A204.1 (cell line): Measurements from ENCODE around the gene CD40LG.

Experiments used
- FAIRE-seq: peaks from 2 replicates; lab custom pipeline; 2012; peaks lifted over from hg19 to GRCh38; lab: Jason Lieb, UNC

Gene CD40LG

GRCh38 chrX:136647677-136648360, at the start of gene CD40LG:
TSS of gene CD40LG (plus strand) at chrX:136648158. CDS start at chrX:136648249, 91 bp downstream.
- no peak for FAIRE-seq

GRCh38 chrX:136598631-136599030, 49.3 kb upstream of the CD40LG start:
- no peak for FAIRE-seq

- FAIRE-seq = no peak
Observed at GRCh38 chrX:136600059-136600458, 47.9 kb upstream of the CD40LG start.

- no peak for FAIRE-seq
Observed at GRCh38 chrX:136607236-136607635, 40.7 kb upstream of the CD40LG start.

DNA sequence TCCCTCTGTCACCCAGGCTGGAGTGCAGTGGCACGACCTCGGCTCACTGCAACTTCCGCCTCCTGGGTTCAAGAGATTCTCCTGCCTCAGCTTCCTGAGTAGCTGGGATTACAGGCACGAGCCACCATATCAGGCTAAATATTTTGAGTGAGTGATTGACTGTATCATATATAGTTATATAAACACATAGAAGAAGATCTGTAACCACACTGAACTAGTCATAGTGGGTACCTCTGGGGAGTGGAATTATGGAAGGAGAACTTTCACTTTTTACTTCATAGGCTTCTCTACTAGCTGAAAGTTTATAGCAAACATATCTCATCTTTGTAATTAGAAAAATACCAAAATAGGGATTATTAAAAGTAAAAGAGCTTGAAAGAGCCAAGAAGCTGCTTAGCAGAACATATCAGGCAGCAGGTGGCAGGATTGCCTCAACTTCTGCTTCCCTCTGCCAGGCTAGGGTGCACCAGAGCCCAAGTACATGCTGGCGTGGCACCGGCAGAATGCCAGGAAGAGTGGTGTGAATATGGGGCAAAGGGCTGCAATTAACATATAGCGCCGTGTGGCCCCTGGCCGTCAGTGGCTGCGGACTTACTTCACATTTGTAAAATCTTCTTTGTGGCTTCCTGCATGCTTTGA, 39.5 kb upstream of the CD40LG start:
- FAIRE-seq = no peak

- FAIRE-seq = no peak
Observed at GRCh38 chrX:136616987-136617685, 30.8 kb upstream of the CD40LG start.

DNA sequence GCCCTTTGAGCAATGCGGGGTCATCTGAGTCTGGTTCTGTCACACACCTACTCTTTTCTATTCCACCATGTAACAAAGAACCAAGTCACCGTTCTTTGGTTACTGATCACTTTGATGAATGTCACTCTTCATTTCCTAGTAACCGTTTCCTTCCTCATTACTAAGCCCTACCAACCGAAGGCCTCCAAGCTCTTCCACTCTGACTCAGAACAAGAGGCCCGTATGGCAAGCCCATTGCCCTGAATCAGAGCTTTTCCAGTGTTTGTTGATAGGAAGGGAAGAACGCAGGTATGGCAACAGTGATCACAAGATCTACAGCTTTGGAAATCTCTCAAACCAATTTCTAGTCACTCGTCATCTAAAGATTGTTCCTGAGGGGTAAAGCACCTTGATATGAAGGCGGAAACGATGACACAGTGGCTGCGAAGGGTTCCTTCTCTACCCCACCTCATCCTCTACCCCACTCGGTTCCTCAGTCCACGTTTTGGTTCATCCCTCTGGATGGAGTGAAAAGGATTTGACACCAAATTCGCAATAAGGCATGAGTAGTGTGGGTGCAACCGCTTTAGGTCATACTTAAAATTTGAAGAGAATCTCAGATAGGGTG, 28.0 kb upstream of the CD40LG start:
- FAIRE-seq = no peak

DNA sequence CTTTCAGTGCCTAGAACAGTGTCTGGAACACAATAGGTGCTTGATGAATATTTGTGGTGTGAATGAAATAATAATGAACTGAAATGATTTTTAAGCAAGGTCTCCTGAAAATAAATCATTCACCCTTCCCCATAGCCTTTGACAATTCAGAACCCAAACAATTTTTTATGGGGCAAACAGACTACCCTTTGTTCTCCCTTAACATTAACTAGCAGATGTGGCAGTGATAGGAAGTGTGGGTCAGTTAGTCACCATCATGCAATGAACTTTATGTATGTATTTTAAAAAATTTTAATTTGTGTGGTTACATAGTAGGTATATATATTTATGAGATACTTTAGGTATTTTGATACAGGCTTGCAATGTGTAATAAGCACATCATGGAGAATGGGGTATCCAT, 27.2 kb upstream of the CD40LG start:
- FAIRE-seq = no peak

DNA sequence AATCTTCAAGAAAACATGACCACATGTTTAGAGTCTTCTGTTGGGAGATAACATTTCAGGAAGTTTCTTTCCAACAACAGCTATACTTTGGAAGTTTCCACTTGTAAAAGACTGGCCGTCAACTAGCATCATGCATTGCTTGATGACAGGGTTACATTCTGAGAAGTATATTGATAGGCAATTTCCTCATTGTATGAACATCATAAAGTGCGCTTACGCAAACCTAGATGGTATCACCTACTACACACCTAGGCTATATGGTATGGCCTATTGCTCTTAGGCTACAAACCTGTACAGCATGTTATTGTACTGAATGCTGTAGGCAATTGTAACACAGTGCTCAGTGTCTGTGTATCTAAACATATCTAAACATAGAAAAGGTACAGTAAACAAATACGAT, 25.4 kb upstream of the CD40LG start:
- no peak for FAIRE-seq

DNA sequence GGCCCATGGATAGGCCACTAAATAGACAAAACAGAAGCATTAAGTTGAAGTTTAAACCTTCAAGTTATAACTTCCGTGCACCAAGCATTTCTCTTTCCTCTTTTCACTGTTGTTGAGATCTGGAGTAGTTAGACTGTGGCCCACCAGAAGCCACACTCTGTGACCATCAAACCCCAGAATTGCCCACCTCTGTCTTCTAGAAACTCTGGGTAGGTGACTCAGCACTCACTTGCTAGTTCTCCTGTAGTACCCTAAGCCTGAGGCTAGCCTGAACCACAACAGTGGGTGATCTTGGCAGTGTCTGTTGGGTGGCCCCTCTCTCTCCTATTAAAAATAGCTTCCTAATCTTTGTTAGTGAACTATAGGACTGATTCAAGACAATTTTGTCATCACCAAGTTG, 24.6 kb upstream of the CD40LG start:
- FAIRE-seq = no peak

DNA sequence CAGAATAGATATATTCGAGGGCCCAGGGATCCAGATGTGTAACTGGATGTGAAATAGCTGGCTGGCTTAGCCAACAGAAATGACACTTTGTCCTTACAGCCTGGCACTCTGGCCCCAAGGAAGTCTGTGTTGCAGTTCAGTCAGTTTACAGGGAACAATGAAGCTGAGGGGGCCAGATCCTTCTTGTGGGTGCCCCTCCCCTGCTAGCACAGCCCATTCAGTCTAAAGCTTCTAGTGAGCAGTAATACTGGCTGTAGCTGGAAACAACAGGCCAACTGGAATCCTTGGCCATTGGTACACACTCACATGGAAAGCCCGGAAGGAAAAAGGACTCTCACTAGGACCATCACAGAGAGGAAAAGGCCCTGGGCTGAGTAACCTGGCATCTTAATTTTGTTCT, 22.7 kb upstream of the CD40LG start:
- FAIRE-seq = no peak

- FAIRE-seq = no peak
Observed at GRCh38 chrX:136626237-136626636, 21.7 kb upstream of the CD40LG start.

- no peak for FAIRE-seq
Observed at GRCh38 chrX:136626891-136627290, 21.1 kb upstream of the CD40LG start.

- FAIRE-seq = no peak
Observed at GRCh38 chrX:136627409-136627808, 20.5 kb upstream of the CD40LG start.

GRCh38 chrX:136629084-136629750, 18.7 kb upstream of the CD40LG start:
- no peak for FAIRE-seq

DNA sequence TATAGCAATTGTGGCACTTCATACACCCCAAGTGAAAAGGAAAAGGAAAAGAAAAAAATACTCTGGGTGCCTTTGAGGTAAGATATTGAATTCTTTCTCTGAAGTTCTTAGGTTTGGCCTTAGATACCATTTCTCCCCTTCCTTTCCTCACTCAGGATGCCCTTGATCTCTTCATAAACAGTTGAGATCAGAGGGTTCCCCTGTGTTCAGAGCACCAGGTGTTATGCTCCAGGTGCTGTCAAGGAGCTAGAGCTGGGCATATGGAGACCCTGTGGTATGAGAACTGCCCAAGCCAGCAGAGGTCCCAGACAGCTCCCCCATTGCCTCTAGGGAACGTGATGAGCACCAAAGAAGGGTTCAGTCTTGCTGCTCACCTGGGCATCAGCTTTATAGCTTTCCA, 17.1 kb upstream of the CD40LG start:
- FAIRE-seq = no peak

- no peak for FAIRE-seq
Observed at GRCh38 chrX:136635235-136635634, 12.7 kb upstream of the CD40LG start.

DNA sequence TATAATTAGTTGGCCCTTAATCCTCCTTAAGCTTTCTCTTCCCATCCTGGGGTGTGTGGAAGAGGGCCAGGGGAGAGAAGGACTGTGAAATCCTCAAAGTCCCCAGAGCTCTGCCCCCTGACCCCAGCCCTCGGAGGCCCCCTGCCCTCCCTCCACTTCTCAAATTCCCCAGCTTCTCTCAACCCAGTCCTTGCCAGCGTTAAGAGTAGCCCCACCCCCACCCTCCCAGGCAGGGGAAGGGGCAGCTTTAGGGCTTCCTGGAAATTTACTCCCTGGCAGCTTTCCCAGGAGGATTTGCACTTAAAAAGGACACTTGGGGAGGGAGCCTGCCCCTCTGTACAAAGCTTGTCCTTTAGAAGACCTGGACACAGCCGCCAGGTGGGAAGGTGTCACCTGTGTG, 11.8 kb upstream of the CD40LG start:
- no peak for FAIRE-seq

- no peak for FAIRE-seq
Observed at GRCh38 chrX:136639506-136640176, 8.3 kb upstream of the CD40LG start.

DNA sequence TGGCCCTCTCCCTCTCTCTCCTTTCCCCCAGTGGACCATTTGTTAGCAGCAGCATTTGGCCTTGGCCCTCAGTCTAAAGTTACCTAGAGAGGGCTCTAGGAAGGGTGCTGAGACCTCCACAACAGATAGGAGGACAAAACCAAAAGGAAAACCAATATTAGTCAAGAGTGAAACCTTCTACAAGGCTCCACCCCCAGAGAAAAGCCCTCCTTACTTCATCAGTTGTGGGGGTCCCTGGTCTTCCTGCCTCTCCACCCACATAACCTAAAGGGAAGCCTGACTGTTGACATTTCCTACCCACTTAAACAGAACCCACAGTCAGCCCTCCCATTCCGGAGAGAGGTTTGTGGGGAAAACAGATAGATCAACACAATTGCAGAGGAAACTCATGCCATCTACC, 4.7 kb upstream of the CD40LG start:
- no peak for FAIRE-seq

DNA sequence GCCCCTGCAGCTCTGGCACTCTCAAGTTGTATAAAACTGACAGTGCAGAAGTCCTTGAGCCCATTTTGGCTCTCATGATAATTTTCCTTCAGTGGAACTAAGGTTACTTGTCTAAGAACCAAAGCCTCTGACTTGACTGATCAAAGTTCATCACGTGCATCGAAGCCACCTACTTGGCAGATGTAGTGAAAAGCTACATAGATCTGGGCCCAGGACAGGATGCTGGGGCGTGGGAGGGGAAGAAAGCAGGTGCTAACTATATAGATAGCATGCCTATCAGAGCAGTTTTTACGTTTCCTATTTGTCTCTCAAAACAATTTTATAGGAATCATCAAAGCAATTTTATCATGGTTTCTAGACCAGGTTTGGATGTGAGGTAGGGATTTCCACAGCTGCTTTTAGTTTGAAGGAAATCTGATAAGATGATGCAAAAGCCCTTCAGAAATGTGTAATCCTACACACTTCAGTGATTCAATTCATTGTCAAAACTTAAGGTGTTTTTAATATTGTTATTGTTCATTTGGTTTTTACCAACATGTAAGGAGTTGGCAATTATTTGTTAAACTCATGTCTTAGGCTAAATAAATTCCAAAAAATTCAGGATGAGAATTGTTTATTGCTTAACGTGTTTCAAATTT, 1.2 kb upstream of the CD40LG start:
- FAIRE-seq = no peak

DNA sequence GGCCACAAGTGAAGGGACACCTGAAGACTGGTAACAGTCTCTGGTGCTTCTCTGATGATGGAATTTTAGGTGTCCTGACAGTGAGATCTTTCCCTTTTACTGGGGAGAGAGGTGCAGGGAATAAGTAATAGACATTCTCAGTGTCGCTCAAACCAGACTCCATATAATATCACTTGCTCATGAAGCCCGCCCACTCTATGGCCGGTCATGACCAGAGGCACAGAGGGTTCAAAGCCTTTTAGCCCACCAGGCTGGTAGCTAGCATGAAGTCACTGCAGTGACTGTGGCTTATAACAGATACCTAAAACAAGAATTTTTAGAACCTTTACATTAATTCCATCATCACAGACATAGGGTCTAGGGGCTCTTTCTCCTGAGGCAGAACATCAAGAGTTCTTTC, 2.9 kb downstream of the CD40LG start:
- no peak for FAIRE-seq
